AG04450 (cell line): Measurements from ENCODE around the gene EXOC6. TPM values are rescaled to one million over a fixed set of nuclear protein-coding genes. Genes with fewer than 3 reads are reported as not detected.

Experiments used
- CTCF ChIA-PET: fragments of 300-600, 350-600 bp; formaldehyde crosslinking; extraction: SDS; loops from one replicate; lab custom pipeline; 2022; ENCODE audit warnings: antibody characterized with exemption, inconsistent platforms; lab: Charles Lee
- POLR2A ChIA-PET: fragments of 350-600 bp; formaldehyde crosslinking; extraction: SDS; loops from one replicate; lab custom pipeline; 2021; ENCODE audit warnings: antibody characterized with exemption, inconsistent platforms; lab: Yijun Ruan, JAX
- DNase-seq: peaks from one replicate; pipeline ENCODE4 v3.0.0-alpha.2; 2011; ENCODE audit warnings: low read depth, low spot score
- H3K27ac ChIP-seq: one replicate; pipeline ENCODE4 v1.5.1; 2012; ENCODE audit warnings: low read depth, low read length, control low read depth
- H3K27me3 ChIP-seq: one replicate; pipeline ENCODE4 v1.6.0; 2012; ENCODE audit warnings: low read length; ENCODE audit not compliant: control insufficient read depth, insufficient read depth
- H3K4me3 ChIP-seq: 2 replicates; pipeline ENCODE4 v1.5.1; 2011; ENCODE audit warnings: mild to moderate bottlenecking, low read depth, low read length, control low read depth
- H3K9me3 ChIP-seq: 2 replicates; pipeline ENCODE4 v1.5.1; 2012; ENCODE audit warnings: low read length; ENCODE audit not compliant: control insufficient read depth, insufficient read depth
- CTCF ChIP-seq: IDR thresholded peaks from 2 replicates; pipeline ENCODE4 v1.5.1; 2011; ENCODE audit warnings: low read depth, low read length, control low read depth, inconsistent platforms
- polyA plus RNA-seq: library from polyadenylated mRNA; depleted of rRNA; stranded (reverse); fragments of >200 nt; gene quantifications from 2 replicates; pipeline ENCODE4 v1.2.3, GENCODE V29; 2011

EXOC6 gene
- polyA plus RNA-seq, 1 experiment = 21.8 TPM

- H3K27me3 ChIP-seq = peaks cover 84% of the 10 kb centered on the region
- H3K4me3 ChIP-seq = no peak overlapping the region
- ChIA-PET CTCF (interaction anchor here (0.8 to 2.4 kb wide), 4 partner anchors 8 to 280 kb away, joined by 3 to 6 read pairs (median 4); no protein-coding TSS in a partner anchor), POLR2A (no interaction called here)
- H3K9me3 ChIP-seq = peaks cover 3% of the 10 kb centered on the region; the same call in 1 of the 2 replicates
- DNase-seq = no peak
- no peak overlapping the region for H3K27ac ChIP-seq
- TF ChIP-seq CTCF = no peak
Observed at GRCh38 chr10:93072713-93073538, 224.6 kb downstream of the EXOC6 start.

GRCh38 chr10:93073539-93074146, 225.3 kb downstream of the EXOC6 start, which contains the start of gene CYP26A1:
Gene CYP26A1, plus strand, starts transcription at chr10:93073893. Its CDS starts 42 bp downstream, at chr10:93073935.
- Histone ChIP-seq H3K9me3 (peaks cover 3% of the 10 kb centered on the region; the same call in 1 of the 2 replicates), H3K27ac (no peak within 1 kb of the TSS), H3K27me3 (peaks cover 77% of the 10 kb centered on the region), H3K4me3 (peak within 1 kb of the TSS; percentile 29; the same call in 1 of the 2 replicates)
- no peak for TF ChIP-seq CTCF
- POLR2A ChIA-PET = no interaction called here
- no peak for DNase-seq
- CTCF ChIA-PET = interaction anchor here (0.8 to 2.4 kb wide), 3 partner anchors 10 to 279 kb away, joined by 3 to 6 read pairs (median 3); no protein-coding TSS in a partner anchor

- H3K27me3 ChIP-seq = peaks cover 73% of the 10 kb centered on the region
- H3K9me3 ChIP-seq = peaks cover 3% of the 10 kb centered on the region; the same call in 1 of the 2 replicates
- no peak; the same call in 1 of the 2 replicates for TF ChIP-seq CTCF
- H3K4me3 ChIP-seq = peak overlapping the region; percentile 29; the same call in 1 of the 2 replicates
- CTCF ChIA-PET = interaction anchor here (2.4 kb wide), 1 partner anchor 67 kb away, joined by 6 read pairs; no protein-coding TSS in a partner anchor
- no peak overlapping the region for H3K27ac ChIP-seq
- no peak for DNase-seq
- POLR2A ChIA-PET = no interaction called here
Observed at GRCh38 chr10:93074147-93074596, 225.9 kb downstream of the EXOC6 start.

- POLR2A ChIA-PET = no interaction called here
Observed at GRCh38 chr10:93074597-93075368, 226.5 kb downstream of the EXOC6 start.

More at GRCh38 chr10:93074597-93075368, 226.5 kb downstream of the EXOC6 start:
- no peak for TF ChIP-seq CTCF
- Histone ChIP-seq H3K4me3 (no peak overlapping the region), H3K27ac (no peak overlapping the region), H3K27me3 (peaks cover 71% of the 10 kb centered on the region), H3K9me3 (peaks cover 3% of the 10 kb centered on the region; the same call in 1 of the 2 replicates)
- CTCF ChIA-PET = interaction anchor here (2.4 kb wide), 1 partner anchor 68 kb away, joined by 6 read pairs; no protein-coding TSS in a partner anchor
- DNase-seq = no peak
